Fibroblast of mammary gland (primary cell): ENCODE results near the gene PPIF.

Experiments used
- DNase-seq: peaks from one replicate; pipeline ENCODE4 v3.0.0-alpha.2; 2010; ENCODE audit warnings: low read depth
- H3K4me3 ChIP-seq: 2 replicates; pipeline ENCODE4 v1.5.1; 2011; ENCODE audit warnings: low read depth, mild to moderate bottlenecking, low read length, moderate library complexity; ENCODE audit not compliant: control insufficient read depth
- CTCF ChIP-seq: conservative IDR thresholded peaks from 2 replicates; pipeline ENCODE4 v1.5.1; 2011; ENCODE audit warnings: low read depth, low read length, inconsistent platforms; ENCODE audit not compliant: control insufficient read depth, insufficient read depth

Gene PPIF

DNA sequence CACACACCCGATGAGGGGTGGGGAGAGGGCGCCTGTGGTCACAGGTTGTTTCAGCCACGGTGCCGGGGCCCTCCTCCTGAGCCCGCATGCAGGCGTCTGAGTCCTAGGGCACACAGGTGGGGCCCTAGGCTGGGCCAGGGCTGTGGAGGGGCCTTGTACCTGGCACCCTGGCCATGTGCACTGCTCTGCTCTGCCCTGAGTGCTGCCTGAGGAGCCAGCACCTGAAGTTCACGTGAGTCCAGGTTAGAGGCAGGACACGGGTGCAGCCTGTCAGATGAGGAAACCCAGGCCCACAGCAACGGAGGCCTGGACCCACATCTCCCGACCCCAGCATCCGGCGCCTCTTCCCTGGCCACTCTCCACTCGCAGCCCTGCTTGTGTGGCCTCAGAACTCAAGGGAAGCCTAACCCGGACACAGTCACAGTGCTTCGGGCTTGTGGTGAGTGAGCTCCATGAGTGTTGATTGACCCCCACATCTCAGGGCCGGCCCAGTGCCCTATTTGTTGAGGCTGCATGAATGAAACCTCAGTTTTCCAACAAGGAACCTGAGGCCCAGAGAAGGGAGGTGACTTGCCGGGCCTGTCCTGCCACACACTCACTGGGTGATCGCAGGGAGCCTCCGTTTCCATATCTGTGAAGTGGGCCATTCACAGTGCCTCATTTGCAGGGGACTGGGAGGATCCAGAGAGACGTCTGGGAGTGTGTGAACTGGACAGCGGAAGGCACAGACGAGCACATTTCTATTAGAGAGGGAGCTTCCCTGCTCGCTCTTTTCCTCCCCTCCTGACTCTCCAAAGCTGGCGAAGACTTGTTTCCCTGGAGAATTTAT lies 39.6 kb downstream of the PPIF start:
- peak; percentile 35 for DNase-seq
- no peak for TF ChIP-seq CTCF
- no peak overlapping the region for H3K4me3 ChIP-seq

GRCh38 chr10:79387466-79387973 lies 40.3 kb downstream of the PPIF start:
- TF ChIP-seq CTCF = no peak
- DNase-seq = no peak
- H3K4me3 ChIP-seq = no peak overlapping the region

GRCh38 chr10:79387974-79388850 lies 40.9 kb downstream of the PPIF start:
- DNase-seq = no peak
- H3K4me3 ChIP-seq = no peak overlapping the region
- TF ChIP-seq CTCF = no peak

GRCh38 chr10:79390057-79390456 lies 42.8 kb downstream of the PPIF start:
- H3K4me3 ChIP-seq = no peak overlapping the region
- no peak for DNase-seq
- TF ChIP-seq CTCF = no peak

- TF ChIP-seq CTCF = no peak
- no peak overlapping the region for H3K4me3 ChIP-seq
- DNase-seq = no peak
Observed at GRCh38 chr10:79390551-79391229, 43.4 kb downstream of the PPIF start.
